ENCODE data around the gene CBX4.
"Not testable (repeated sequence)": the region's sequence is repeated elsewhere in the genome, so short reads cannot be mapped to it uniquely, and the experiment has no call there.

CBX4 gene

GRCh38 chr17:79855331-79856124, 16.3 kb upstream of the CBX4 start:
- Histone ChIP-seq H3K27me3 (replicated peaks; ENCODE audit: insufficient read depth, low read length) (peaks cover 80% of the 10 kb centered on the region), H2AFZ (ENCODE audit: low read length) (no peak overlapping the region)

GRCh38 chr17:79854080-79855060, 15.1 kb upstream of the CBX4 start:
- H4K20me1 ChIP-seq (ENCODE audit: insufficient read depth, low read length): no peaks in the 10 kb centered on the region
- H3K4me3 ChIP-seq (ENCODE audit: low read length): no peak overlapping the region
- H3F3A ChIP-seq (ENCODE audit: insufficient read depth, low read length): no peaks in the 10 kb centered on the region
- H3K4me2 ChIP-seq (ENCODE audit: low read depth, low read length): no peak overlapping the region
- H3K9me3 ChIP-seq (replicated peaks; ENCODE audit: insufficient read depth, low read length): no peaks in the 10 kb centered on the region
- no peak overlapping the region for H3K9ac ChIP-seq (ENCODE audit: low read length)
- TF ChIP-seq EZH2 (optimal IDR thresholded peaks at IDR 0.05; ENCODE audit: low read depth, low read length): no peak
- no peak for DNase-seq
- H3K36me3 ChIP-seq (replicated peaks; ENCODE audit: insufficient read depth, low read length): no peaks in the 10 kb centered on the region
- no peaks in the 10 kb centered on the region for H3K9me2 ChIP-seq (replicated peaks; ENCODE audit: insufficient read depth, low read length)
- no peak overlapping the region for H2AFZ ChIP-seq (ENCODE audit: low read length)
- peaks cover 78% of the 10 kb centered on the region for H3K27me3 ChIP-seq (replicated peaks; ENCODE audit: insufficient read depth, low read length)
- no peak overlapping the region for H3K27ac ChIP-seq (ENCODE audit: low read length)
- H3K79me2 ChIP-seq (ENCODE audit: low read length): no peaks in the 10 kb centered on the region
- H3K4me1 ChIP-seq (ENCODE audit: low read length): no peaks in the 10 kb centered on the region

More at GRCh38 chr17:79855331-79856124, 16.3 kb upstream of the CBX4 start:
- TF ChIP-seq EZH2phosphoT487 (IDR thresholded peaks at IDR 0.05; ENCODE audit: low read length): no peak
- TF ChIP-seq EZH2 (optimal IDR thresholded peaks at IDR 0.05; ENCODE audit: low read depth, low read length): no peak
- TF ChIP-seq CTCF (IDR thresholded peaks at IDR 0.05; ENCODE audit: low read length): no peak
- Histone ChIP-seq H3K4me1 (ENCODE audit: low read length) (no peaks in the 10 kb centered on the region), H3K9me2 (replicated peaks; ENCODE audit: insufficient read depth, low read length) (no peaks in the 10 kb centered on the region), H3K4me3 (ENCODE audit: low read length) (no peak overlapping the region), H3K9ac (ENCODE audit: low read length) (no peak overlapping the region), H3K4me2 (ENCODE audit: low read depth, low read length) (no peak overlapping the region), H3K27ac (ENCODE audit: low read length) (no peak overlapping the region), H3K79me2 (ENCODE audit: low read length) (no peaks in the 10 kb centered on the region), H3F3A (ENCODE audit: insufficient read depth, low read length) (no peaks in the 10 kb centered on the region), H3K9me3 (replicated peaks; ENCODE audit: insufficient read depth, low read length) (no peaks in the 10 kb centered on the region), H3K36me3 (replicated peaks; ENCODE audit: insufficient read depth, low read length) (no peaks in the 10 kb centered on the region), H4K20me1 (ENCODE audit: insufficient read depth, low read length) (no peaks in the 10 kb centered on the region)
- no peak for DNase-seq

GRCh38 chr17:79853168-79853567, 13.9 kb upstream of the CBX4 start:
- not testable (repeated sequence) for H3K4me1 ChIP-seq (ENCODE audit: low read length); H3K9ac ChIP-seq (ENCODE audit: low read length); H3K27ac ChIP-seq (ENCODE audit: low read length); DNase-seq; H3F3A ChIP-seq (ENCODE audit: insufficient read depth, low read length); H2AFZ ChIP-seq (ENCODE audit: low read length); H3K36me3 ChIP-seq (replicated peaks; ENCODE audit: insufficient read depth, low read length); H3K9me2 ChIP-seq (replicated peaks; ENCODE audit: insufficient read depth, low read length); H3K9me3 ChIP-seq (replicated peaks; ENCODE audit: insufficient read depth, low read length); H3K79me2 ChIP-seq (ENCODE audit: low read length); H4K20me1 ChIP-seq (ENCODE audit: insufficient read depth, low read length)
- H3K27me3 ChIP-seq (replicated peaks; ENCODE audit: insufficient read depth, low read length): peaks cover 82% of the 10 kb centered on the region
- peak overlapping the region; percentile 16 for H3K4me2 ChIP-seq (ENCODE audit: low read depth, low read length)
- H3K4me3 ChIP-seq (ENCODE audit: low read length): peak overlapping the region; percentile 39; the same call in 1 of the 2 replicates

- Histone ChIP-seq H3K9ac (ENCODE audit: low read length) (peak overlapping the region; percentile 2; the same call in 1 of the 2 replicates), H2AFZ (ENCODE audit: low read length) (peak overlapping the region; percentile 35), H3K27me3 (replicated peaks; ENCODE audit: insufficient read depth, low read length) (peaks cover 82% of the 10 kb centered on the region), H3F3A (ENCODE audit: insufficient read depth, low read length) (no peaks in the 10 kb centered on the region), H3K9me3 (replicated peaks; ENCODE audit: insufficient read depth, low read length) (no peaks in the 10 kb centered on the region), H3K4me1 (ENCODE audit: low read length) (no peaks in the 10 kb centered on the region), H3K9me2 (replicated peaks; ENCODE audit: insufficient read depth, low read length) (no peaks in the 10 kb centered on the region), H3K79me2 (ENCODE audit: low read length) (no peaks in the 10 kb centered on the region), H4K20me1 (ENCODE audit: insufficient read depth, low read length) (no peaks in the 10 kb centered on the region), H3K36me3 (replicated peaks; ENCODE audit: insufficient read depth, low read length) (no peaks in the 10 kb centered on the region), H3K27ac (ENCODE audit: low read length) (no peak overlapping the region), H3K4me3 (ENCODE audit: low read length) (peak overlapping the region; percentile 39), H3K4me2 (ENCODE audit: low read depth, low read length) (peak overlapping the region; percentile 16)
- peak; percentile 54 for DNase-seq
- TF ChIP-seq EZH2 (optimal IDR thresholded peaks at IDR 0.05; ENCODE audit: low read depth, low read length): no peak
- no peak for TF ChIP-seq CTCF (IDR thresholded peaks at IDR 0.05; ENCODE audit: low read length)
- no peak for TF ChIP-seq EZH2phosphoT487 (IDR thresholded peaks at IDR 0.05; ENCODE audit: low read length)
Observed at GRCh38 chr17:79852748-79853147, 13.5 kb upstream of the CBX4 start.
